HG03175 (cell line): Measurements from ENCODE around the gene ARL15.
"Not testable (repeated sequence)": the region's sequence is repeated elsewhere in the genome, so short reads cannot be mapped to it uniquely, and the experiment has no call there.

ENCODE experiments used
- ATAC-seq: cut with Tn5 transposase; IDR thresholded peaks from one replicate; pipeline ENCODE4 v1.9.1; 2021; ENCODE audit warnings: mild to moderate bottlenecking, moderate library complexity; ENCODE audit not compliant: unreplicated experiment

Gene ARL15

DNA sequence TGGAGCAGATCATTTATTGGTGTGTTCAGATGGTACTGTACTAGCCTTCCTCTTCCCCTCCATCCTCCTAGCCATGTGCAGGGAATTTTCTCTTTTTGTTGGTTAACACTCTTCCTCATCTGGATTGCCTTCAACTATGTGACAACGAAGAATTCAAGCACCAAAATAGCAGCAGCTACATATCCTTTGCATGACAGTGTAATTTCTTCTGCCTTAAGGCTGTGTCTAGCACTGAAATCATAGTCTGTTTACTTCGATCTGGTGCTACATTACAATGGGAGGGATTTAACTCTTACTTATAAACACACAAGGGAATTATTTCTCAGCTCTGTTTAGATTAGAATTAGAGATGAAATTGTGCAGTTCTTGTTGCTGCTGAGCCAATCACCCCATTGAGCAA, 260.4 kb downstream of the ARL15 start:
- no peak for ATAC-seq

DNA sequence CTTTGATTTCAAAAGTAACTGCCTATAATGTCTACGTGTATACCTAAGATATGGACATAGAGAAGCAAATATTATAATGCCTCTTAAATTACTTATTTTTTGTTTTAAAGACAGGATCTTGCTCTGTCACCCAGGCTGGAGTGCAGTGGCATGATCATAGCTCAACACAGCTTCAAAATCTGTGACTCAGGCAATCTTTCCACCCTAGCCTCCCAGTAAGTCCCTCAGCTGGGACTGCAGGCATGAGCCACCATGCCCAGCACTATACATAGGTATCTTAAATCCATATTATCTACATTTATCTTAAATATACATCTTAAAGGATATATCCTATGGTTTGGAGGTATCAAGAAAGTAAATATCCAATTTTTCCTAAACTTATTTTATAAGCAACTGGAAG, 261.2 kb downstream of the ARL15 start:
- no peak for ATAC-seq

DNA sequence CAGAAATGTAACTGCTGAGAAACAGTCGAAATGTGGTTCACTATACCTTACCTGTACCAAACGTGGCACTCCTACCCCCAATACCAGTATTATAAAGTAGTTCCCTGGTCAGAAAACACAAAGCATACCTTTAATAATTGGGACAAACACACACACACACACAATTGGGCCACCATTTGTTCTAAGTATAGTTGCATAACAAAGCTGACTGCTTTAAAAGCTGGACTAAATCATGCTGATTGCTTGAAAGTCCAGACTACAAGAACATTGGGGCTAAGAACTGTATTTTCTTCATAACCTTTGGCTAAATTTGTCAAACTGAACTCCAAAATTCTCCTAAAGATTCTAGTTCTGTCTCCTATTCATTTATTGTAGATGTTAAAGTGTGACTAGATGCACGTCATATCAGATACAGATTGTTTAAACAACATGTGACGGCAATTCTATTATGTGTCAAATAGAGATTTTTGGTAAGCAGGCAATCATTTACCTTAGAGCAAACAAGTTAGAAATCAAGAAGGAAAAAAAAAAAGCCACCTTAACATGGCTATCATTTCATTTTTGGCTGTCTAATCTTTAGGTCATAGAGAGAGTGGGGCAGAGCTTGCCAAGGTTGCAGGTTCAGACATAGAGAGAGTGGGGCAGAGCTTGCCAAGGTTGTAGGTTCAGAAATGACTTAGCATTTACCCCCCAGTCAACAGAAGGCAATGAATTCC, 265.1 kb downstream of the ARL15 start:
- ATAC-seq, result no peak

DNA sequence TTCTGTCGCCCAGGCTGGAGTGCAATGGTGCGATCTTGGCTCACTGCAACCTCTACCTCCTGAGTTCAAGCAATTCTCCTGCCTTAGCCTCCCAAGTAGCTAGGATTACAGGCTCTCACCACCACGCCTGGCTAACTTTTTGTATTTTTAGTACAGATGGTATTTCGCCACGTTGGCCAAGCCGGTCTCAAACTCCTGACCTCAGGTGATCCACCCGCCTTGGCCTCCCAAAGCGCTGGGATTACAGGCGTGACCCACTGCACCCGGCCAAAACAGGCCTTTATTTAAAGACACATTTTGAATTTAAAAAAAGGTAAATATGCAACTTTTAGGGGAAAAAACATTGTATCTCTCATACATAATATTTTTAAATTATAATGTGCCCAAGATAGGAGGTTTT, 266.1 kb downstream of the ARL15 start:
- not testable (repeated sequence) for ATAC-seq

DNA sequence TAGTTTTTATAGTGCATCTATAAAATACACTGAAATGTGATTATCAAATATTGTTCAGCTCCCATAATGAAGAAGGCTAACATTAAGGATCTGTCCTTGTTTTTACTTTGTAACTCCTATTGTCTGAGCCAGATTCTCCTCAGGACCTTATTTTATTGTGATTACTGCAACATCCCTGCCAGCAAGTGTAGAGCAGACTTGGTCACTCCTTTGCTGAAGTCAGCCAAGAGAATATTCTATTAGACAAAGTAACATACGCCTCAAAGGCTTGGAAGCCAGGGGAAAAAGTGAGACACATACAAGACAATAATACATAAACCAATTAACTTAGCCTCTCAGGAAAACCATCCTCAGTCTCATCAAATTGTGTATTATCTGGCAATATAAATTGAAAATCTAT, 269.6 kb downstream of the ARL15 start:
- ATAC-seq, result no peak

DNA sequence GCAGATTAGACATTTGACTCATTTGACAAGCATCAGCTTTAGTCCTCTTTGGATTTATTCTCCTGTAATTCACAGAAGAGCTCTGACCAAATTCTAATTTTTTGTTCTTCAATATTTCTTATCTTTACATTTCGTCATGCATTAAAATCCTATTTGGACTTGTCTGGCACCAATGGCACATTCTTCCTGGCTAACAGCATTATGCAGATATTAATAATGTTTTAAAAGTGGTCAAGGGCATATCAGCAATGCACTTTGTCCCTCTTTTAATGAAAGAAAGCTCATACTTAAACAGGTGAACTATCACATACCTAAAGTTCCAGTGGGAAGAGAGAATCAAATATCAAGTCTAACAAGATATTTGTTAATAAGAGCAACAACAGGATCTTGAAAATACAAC, 270.4 kb downstream of the ARL15 start:
- no peak for ATAC-seq

DNA sequence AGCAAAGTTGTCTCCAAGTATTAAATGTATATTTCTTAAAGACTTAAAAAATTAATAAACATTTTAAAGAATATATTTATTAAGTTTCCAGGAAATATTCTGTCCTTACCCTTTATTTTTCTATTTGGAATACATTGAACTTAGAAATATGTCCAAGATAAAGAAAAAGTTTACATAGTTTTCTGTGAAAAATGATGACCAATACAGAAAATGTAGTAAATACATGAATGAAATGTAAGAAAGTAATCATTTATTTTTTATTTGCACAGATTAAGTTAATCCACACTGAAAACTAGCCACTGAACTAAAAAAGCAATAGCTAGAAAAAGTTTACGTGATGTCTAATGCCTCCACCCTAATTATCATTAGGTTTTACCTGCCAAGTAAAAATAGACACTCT, 273.2 kb downstream of the ARL15 start:
- no peak for ATAC-seq

DNA sequence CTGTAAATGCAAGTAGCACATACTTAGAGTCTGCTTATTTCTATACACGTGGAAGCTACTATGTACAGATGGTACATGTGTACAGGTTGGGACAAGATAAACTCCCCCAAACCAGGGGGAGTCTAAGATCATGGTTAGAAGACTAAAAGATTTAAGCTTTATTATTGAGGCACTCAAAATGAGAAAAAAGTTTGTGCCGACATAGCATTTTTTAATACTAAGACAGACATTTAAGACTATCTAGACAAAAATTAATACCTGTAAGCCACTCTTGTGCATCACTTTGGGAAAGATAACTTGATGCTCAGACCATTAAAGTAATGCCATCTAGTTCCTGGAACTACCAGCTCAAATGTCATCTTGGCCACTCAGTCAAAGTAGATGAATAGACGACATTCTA, 279.4 kb downstream of the ARL15 start:
- no peak for ATAC-seq

DNA sequence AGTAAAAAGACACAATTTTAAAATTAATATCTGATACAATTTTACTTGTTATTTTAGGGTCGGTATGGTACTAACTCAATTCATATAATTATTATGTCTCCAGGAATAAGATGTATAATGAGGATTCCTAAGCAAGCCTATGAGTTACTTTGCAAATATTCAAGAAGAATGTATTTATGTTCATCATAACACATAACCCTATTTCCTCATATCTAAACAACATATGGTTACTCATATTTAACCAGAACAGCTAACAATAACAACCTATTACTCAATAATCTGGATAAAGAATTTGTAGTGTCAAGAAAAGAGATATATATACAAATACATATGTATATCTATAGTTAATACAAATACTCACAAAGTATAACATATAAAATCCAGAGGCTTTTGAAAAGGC, 285.9 kb downstream of the ARL15 start:
- ATAC-seq, result no peak

DNA sequence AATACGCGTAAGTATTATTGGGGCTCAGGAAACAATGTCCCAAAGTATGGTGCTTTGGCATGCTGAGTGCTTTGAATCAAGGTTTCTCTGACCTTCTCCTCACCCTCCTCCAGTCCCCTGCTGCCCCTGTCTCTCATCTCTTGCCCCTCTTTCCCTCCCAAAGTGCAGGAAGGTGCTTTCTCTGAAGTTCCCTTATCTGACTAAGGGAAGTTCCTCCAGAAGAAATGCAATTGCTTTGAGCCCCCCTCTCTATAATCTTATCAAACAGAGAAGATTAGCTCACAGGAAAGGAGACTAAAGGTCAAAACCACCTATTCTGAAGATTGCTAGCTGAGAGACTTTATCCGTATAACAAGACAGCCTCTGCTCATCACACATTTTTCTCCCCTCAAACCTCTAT, 288.1 kb downstream of the ARL15 start:
- no peak for ATAC-seq

DNA sequence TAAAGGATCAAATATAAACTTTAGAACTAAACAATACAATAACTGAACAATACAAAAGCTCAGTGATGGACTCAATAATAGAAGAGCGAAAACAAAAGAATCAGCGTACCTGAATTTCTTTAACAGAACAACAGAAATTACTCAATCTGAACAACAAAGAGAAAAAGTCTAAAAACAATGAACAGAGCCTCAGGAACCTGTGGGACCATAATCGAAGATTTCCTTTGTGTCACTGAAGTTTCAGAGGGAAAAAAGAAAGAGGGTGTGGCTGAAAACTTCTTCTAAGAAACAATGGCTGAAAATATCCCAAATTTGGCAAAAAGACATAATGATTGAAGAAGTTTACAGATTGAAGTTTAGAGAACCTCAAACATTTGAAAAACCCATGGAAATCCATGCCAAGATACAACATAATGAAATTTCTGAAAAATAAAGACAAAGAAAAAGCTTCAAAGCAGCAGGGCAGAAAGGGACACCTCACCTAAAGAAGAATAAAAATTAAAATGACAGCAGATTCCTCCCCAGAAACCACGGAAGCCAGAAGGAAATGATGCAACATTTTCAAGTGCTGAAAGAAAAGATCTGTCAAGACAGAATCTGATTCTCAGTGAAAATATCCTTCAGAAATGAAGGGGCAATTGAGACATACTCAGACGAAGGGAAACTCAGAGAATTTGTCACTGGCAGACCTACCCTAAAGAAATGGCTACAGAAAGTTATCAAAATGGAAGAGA, 288.8 kb downstream of the ARL15 start:
- ATAC-seq, result no peak

DNA sequence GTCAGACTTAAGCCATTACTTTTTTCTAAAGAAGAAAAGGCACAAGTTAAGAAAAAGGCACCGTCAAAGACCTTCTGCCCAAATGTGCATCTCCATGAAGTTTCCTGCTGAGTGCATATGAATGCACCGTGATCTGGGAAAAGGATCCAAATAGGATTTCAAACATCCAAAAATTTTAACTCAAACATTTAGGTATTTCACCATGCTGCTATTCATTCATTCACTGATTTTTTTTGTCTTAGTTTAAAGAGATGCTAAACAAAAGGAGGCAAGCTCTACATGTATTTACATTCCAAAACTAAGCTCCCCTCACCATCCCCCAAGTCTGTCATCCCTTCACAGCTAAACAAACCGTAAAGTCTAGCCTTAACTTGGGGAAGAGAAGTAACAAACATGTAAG, 291.9 kb downstream of the ARL15 start:
- ATAC-seq, result no peak

DNA sequence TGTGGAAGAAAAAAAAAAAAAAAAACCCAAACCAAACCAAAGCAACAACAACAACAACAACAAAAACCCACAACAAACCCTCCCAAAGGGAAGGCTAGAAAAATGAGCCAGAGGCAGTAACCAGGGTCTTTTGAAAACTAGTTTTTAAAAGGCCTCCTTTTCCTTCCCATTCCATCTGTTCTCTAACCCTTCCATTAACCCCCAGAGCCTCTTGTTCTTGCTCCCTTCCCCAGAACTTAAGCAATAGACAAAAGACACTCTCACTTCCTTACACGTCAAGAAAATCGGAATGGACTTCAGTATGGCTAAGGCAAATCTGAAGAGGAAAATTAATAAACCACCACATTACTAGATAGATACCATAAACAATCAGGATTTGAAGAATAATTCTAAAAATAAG, 292.8 kb downstream of the ARL15 start:
- no peak for ATAC-seq

DNA sequence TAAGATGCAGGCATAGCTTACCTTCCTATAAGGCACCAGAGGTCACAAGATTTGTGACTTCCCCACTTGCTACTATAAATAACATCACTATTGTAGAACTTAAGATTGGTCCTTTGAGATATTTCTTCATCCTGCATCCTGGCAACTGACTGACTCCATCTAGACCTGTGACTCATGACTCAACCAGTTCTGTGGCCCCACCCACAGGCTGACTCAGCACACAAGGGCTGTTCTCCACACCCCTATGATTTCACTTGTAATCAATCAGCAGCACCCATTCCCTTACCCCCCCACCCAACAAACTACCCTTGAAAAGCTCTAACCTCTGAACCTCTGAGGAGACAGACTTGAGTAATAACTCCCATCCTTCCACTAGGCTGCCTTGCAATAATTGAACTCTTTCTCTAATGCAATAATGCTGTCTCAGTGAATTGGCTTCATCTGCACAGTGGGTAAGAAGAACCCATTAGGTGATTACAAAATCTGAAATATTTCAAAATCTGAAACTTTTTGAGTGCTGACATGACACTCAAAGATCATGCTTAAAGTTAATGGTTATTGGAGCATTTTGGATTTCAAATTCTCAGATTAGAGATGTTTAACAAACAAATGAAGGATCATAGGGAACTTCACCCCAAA, 296.7 kb downstream of the ARL15 start:
- ATAC-seq, result no peak

DNA sequence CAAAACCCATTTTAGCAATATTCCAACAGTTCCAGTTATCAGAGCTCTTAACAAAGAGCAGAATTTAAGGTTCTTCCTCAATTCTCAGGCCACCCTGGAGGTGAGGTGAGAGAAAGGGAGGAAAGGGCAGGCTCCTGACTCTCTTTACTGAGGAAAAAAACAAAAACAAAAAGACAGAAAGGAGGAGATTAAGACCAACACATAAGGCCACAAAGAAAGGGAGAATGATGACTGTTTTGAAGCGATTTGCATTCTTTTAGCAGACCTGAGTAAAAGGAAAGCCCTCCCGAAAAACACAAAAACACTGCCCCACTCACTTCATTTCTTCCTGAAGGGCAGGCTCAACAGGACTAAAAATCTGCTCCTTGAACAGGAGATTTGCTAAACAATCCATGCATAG, 300.5 kb downstream of the ARL15 start:
- no peak for ATAC-seq

DNA sequence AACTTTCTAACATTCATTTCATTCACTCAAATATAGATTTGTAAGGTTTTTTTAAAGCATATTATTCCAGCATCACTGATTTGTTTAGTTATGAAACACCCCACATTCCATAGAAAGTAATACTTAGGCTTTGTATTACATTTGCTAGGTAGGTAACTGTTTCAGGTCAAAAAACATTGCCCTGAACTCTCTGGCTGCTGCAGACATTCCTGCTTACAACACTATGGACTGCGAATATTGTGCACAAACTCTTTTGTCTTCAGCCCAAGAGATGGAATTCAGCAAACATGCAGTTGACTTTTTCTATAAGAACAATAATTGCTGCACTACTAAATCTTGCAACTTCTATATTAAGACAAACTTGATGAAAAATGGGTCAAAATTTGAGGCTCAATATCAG, 301.0 kb downstream of the ARL15 start:
- no peak for ATAC-seq

DNA sequence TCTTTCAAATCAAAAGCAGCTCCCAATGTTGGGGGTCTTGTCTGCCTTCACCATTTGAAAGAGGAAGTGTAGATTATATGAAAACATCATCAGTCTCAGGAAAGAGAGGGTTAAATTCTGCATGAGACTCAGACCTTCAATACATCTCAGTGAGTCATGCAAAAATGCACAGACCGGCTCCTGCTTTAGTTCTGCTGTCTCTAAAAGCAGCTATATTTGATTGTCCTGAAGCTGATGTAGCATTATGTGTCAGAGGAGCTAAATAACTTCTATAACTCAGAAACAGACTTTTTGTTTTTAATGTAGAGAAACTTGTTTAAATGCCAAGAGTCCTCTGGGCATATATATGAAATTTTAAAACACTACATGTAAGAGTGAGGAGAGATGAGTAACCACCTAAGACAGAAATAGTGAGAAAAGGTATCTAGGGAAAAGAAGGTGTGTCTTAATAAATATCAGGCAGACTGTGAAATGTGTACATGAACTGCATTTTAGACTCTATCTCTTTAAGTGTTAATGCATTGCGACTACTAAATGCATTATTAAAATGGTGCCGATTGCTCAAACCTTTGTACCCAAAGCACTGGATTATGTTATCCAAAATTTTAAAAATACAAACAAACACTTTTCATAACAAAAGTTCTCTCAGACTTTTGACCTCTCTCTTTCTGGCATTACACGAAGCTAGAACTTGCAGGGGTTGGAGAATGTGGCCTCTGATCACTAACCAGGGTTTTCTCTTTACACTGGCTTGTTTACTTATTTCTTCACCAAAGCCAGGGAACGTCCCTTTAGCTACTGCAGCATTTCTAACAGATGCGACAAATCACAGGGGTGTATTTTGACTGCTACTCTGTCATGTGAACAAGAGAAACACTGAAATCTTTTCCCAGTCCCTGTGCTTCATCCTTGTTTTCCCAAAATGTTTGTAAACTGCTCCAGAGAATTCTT, 302.3 kb downstream of the ARL15 start:
- no peak for ATAC-seq

DNA sequence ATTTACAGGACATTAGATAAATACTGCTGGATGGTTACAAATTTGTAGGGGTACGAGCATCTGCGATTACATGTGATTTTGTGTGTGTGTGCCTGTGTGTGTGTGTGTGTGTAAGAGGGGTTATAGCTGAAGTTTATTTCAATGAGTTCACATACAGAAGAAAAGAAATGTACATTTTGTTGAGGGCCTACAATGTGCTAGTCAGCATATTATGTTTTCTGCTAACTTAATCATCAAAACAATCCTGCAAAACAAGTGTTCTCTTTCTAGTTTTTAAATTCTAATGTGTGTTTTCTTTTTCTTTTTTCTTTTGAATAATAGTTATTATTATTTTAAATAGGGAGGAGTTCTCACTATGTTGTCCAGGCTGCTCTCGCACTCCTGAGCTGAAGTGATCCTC, 305.7 kb downstream of the ARL15 start:
- ATAC-seq, result no peak

DNA sequence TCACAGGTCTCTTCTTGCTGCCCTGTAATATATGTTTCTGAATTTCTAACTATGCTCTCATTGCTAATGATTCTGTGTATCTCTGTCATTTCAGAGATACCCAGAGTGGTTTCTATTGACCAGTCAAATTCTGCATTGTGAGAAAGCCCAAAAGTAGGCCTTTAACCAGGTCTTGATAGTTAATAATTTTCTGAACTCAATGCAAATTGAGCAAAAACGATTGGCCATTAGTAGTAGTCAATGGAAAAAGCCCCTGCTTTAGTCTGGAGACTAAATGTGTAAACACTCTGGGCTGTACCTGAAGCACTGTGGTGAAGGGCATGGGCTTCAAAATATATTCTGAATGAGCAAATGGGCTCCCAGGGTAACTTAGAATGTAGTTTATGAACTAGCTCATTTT, 307.6 kb downstream of the ARL15 start:
- peak; percentile 39 for ATAC-seq

DNA sequence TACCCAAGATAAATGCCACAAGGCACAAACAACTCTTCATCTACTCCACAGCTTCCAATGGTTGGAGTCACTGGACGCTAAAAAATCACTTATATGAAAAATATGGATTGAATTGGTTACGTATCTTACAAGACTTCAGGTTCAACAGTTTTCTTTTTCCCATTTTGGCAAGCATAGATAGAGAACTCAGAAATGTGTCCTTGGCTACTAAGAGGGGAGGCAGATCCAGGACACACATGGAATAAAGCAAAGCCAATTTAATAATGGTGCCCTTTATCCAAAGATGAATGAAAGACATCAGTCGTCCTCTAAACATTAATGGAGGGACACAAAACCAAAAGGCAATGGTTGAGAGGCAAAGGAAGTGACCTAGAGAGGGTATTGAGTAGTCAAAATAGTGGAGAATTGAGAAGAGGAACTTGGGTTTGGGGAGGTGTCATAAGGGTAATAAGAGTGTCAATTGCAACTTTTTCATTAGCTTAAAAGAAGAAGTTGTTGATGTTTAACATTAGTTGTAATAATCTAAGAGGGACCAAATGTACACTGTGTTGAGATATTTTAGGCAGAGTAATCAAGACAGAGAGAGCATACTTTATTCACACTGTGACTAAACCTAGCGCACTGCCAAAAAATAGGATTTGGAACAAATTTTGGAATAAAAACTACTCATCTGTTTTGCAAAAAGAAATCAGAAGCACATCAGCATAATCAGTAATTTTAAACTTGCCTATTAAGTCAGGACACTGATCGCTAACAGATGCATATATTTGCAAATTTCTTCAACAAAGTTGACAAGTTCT, 308.2 kb downstream of the ARL15 start:
- no peak for ATAC-seq
